ENCODE results near the gene OR2W3.
A peak's percentile ranks its signal among the peaks of the same experiment; 100 is the strongest.
"Not testable (repeated sequence)": the region's sequence is repeated elsewhere in the genome, so short reads cannot be mapped to it uniquely, and the experiment has no call there.

OR2W3 gene

DNA sequence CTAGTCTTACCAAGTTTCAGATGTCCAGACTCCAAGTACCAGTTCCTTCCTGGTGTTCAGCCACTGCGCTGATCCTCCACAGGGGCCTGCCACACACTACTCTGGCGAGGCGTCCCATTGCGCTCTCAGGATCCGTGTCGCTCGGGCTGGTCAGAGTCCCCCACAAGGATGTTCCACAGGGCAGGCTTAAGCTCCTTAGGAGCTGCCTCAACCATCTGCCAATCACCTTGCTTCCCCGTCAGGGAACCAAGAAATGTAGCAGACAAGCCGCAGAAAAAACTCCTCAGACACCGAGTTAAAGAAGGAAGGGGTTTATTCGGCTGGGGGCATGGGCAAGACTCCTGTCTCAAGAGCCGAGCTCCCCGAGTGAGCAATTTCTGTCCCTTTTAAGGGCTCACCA, 9.8 kb downstream of the OR2W3 start:
- Mint-ChIP-seq H3K9me3 (ENCODE audit: low read depth) (peaks cover 8% of the 10 kb centered on the region), H3K4me3 (no peak overlapping the region), H3K4me1 (ENCODE audit: low read depth) (peaks cover 15% of the 10 kb centered on the region), H3K36me3 (no peaks in the 10 kb centered on the region), H3K27me3 (no peaks in the 10 kb centered on the region), H3K27ac (no peak overlapping the region)

DNA sequence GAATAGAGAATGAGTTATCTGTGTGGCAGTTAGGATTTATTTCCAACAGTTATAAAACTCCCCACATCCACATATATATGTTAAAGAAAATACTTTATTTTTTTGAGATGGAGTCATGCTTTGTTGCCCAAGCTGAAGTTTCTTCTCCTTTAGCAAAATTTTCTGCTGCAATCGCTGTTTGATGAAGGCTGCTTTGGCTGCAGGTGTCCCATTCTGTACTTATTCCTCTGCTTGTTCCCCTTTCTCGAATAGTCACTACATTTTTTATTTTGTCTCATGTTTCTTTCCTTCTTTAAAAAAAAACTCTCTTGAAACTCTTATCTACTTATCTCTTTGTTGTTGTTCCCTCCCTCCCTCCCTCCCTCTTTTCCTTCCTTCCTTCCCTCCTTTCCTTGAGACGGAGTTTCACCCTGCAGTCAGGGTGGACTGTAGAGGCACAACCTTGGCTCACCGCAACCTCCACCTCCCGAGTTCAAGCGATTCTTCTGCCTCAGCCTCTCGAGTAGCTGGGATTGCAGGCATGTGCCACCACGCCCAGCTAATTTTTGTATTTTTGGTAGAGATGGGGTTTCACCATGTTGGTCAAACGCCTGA, 10.6 kb downstream of the OR2W3 start:
- H3K4me1 Mint-ChIP-seq (ENCODE audit: low read depth) = peaks cover 15% of the 10 kb centered on the region
- peak overlapping the region; percentile 82 for H3K4me3 Mint-ChIP-seq
- peaks cover 8% of the 10 kb centered on the region for H3K9me3 Mint-ChIP-seq (ENCODE audit: low read depth)
- H3K27ac Mint-ChIP-seq = peak overlapping the region; percentile 87
- H3K27me3 Mint-ChIP-seq = no peaks in the 10 kb centered on the region
- no peaks in the 10 kb centered on the region for H3K36me3 Mint-ChIP-seq

DNA sequence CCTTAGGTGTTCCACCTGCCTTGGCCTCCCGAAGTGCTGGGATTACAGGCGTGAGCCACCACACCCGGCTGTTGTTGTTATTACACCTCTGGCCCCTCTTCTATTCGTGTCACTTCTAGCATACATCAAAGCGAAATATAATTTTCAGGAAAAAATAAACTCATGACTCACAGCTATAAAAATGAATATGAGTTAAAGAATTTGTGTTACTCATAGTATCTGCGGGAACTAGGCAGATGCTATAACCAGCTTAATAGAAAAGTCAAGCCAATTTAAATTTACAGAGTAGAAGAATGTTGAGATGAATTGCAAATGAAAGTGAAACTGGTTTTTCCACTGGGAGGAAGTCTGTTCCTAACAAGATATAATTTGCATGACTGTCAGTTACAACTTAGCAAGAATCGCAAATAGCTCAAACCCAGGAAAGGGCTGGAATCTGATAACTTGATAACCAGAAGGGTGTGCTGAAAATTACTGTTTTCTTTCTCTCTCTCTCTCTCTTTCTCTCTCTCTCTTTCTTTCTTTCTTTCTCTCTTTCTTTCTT, 11.2 kb downstream of the OR2W3 start:
- H3K4me1 Mint-ChIP-seq (ENCODE audit: low read depth) = peaks cover 15% of the 10 kb centered on the region

DNA sequence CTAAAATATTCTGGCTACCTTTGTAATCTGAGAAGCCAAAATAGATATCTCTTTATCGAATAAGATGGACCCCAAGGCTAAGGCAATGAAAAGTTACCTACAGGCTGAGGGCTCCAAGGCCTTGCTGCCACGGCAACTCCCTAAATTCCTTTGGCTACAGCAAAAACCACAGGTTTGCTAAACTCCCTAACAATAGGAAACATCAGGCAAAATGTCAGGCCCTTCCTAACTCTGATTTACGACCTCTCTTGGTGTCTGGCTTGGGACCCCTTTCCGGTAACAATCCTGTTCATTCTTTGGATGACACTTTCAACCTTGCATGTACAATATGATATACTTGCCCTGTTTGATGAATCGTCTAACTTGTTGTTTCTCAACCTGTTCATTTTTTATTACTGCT, 13.4 kb downstream of the OR2W3 start:
- Mint-ChIP-seq H3K27me3 (no peaks in the 10 kb centered on the region), H3K27ac (no peak overlapping the region), H3K36me3 (no peaks in the 10 kb centered on the region), H3K4me1 (ENCODE audit: low read depth) (peaks cover 15% of the 10 kb centered on the region), H3K9me3 (ENCODE audit: low read depth) (peaks cover 6% of the 10 kb centered on the region), H3K4me3 (peak overlapping the region; percentile 1)

More for the DNA sequence above, 11.2 kb downstream of the OR2W3 start:
- Mint-ChIP-seq H3K9me3 (ENCODE audit: low read depth) (peaks cover 8% of the 10 kb centered on the region), H3K27me3 (no peaks in the 10 kb centered on the region), H3K4me3 (peak overlapping the region; percentile 82), H3K36me3 (no peaks in the 10 kb centered on the region), H3K27ac (peak overlapping the region; percentile 87)

DNA sequence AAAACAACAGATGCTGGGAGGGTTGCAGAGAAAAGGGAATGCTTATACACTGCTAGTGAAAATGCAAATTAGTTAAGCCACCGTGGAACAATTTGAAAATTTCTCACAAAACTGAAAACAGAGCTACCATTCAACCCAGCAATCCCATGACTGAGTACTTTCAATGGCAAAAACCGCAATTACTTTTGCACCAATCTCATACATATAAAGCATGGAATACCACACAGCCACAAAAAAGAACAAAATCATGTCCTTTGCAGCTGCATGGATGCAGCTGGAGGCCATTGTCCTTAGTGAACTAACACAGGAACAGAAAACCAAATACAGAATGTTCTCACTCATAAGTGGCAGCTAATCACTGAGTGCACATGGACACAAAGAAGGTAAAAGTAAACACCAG, 18.4 kb downstream of the OR2W3 start:
- Mint-ChIP-seq H3K4me3 (no peak overlapping the region), H3K9me3 (ENCODE audit: low read depth) (no peaks in the 10 kb centered on the region), H3K4me1 (ENCODE audit: low read depth) (no peaks in the 10 kb centered on the region), H3K36me3 (no peaks in the 10 kb centered on the region), H3K27me3 (peaks cover 2% of the 10 kb centered on the region), H3K27ac (no peak overlapping the region)

DNA sequence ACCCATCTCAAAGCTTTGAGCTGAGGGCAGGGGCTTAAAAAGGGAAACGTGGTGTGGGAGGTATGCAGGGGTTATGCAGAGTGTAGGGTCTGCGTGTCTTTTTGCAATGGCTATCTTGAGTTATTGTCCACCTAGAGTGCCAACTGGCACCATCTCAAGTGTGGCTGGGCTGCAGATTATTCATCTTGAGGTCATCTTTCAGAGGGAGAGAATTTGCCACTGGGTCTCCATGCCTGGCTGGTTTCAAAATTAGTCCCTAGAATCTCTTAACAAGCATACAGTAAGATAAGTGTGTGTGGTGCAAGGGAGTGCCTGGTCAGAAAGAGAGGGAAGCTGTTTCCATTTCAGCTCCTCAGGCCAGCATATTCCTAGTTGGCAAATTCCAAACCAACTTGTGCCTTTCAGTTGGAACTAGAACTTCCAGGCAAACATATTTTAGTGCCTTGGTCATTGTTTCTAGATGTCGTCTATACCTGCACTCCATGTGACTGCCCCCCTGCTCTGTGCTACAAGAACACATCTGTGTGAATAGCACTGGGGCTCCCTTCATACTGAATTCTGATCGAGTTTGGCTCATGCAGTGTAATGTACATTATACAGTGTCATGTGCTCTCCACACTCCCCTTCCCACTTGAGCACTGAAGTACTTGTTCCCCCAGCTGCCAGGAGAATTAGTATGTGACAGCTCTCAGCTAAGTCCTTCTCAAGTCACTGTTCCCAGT, 19.7 kb downstream of the OR2W3 start:
- H3K27me3 Mint-ChIP-seq = peaks cover 2% of the 10 kb centered on the region
- H3K4me3 Mint-ChIP-seq = no peak overlapping the region
- H3K36me3 Mint-ChIP-seq = no peaks in the 10 kb centered on the region
- no peaks in the 10 kb centered on the region for H3K9me3 Mint-ChIP-seq (ENCODE audit: low read depth)
- no peaks in the 10 kb centered on the region for H3K4me1 Mint-ChIP-seq (ENCODE audit: low read depth)
- H3K27ac Mint-ChIP-seq = no peak overlapping the region

DNA sequence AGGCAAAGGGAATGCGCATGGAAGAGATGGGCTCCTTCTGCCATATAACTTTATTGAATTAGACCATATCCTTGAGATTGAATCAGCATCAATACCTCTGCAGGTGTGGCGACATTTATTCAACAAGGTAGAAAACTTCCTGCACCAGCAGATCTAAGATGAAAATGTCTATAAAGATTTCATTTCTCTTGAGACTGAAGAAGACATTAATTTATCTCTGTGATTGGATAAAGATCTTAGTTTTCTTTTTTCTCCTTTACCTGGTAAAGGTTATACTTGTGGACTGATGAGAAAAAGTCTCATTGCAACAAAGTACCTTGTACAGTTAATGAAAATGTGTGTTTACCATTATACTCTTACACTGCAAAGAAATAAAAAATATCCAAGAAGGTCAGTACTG, 24.6 kb downstream of the OR2W3 start, which contains the start of gene OR2T8:
OR2T8 (plus strand) TSS at position 301 of the 400 bp plus-strand sequence. CDS start 766 bp downstream, outside the sequence.
- Mint-ChIP-seq H3K27me3 (peaks cover 2% of the 10 kb centered on the region), H3K27ac (no peak within 1 kb of the TSS), H3K36me3 (no peaks in the 10 kb centered on the region), H3K9me3 (ENCODE audit: low read depth) (no peaks in the 10 kb centered on the region), H3K4me1 (ENCODE audit: low read depth) (no peaks in the 10 kb centered on the region), H3K4me3 (no peak within 1 kb of the TSS)

DNA sequence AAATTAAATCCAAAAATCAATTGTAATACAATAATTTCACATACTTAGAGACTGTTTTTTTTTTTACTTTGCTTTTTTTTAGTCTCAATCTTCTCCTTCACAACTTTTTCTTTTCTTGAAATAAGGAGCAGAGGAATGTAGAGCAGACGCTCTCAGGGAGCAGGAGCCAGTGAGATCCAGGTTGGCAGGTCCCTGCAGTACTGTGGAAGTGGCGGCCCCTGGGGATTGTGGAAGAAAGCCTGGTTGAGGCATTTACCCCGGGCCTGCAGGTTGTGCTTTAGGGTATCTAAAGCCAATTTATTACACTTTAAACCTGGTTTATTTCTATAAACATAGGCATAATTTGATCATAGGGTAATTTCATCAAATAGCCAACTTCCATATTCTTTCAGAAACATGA, 28.6 kb downstream of the OR2W3 start:
- Mint-ChIP-seq H3K27ac (no peak overlapping the region), H3K36me3 (no peaks in the 10 kb centered on the region), H3K4me3 (no peak overlapping the region), H3K4me1 (ENCODE audit: low read depth) (no peaks in the 10 kb centered on the region), H3K9me3 (ENCODE audit: low read depth) (no peaks in the 10 kb centered on the region), H3K27me3 (no peaks in the 10 kb centered on the region)

DNA sequence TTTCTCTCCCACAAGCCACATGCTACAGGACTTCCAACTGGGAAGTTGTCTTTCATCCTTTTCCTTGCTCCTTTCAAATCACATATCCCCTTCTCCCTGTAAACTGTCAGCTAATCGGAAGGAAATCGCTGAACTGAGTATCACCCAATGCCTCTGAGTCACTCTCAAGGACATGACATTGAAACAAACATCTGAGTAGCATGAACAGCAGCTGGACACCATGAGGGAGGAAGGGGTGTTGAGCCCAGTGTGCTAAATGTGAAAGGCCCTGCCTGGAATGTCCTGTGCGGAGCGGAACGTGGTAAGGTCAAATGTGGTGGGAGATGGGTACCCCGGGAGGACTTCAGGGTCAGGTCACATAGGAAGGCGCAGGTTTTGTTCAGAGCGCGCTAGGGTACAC, 29.5 kb downstream of the OR2W3 start, which contains the start of gene OR2AJ1:
OR2AJ1 (plus strand) TSS at position 22 of the 400 bp plus-strand sequence. CDS start 8,880 bp downstream, outside the sequence.
- Mint-ChIP-seq H3K27ac (no peak within 1 kb of the TSS), H3K9me3 (ENCODE audit: low read depth) (no peaks in the 10 kb centered on the region), H3K4me3 (no peak within 1 kb of the TSS), H3K27me3 (no peaks in the 10 kb centered on the region), H3K4me1 (ENCODE audit: low read depth) (no peaks in the 10 kb centered on the region), H3K36me3 (no peaks in the 10 kb centered on the region)

DNA sequence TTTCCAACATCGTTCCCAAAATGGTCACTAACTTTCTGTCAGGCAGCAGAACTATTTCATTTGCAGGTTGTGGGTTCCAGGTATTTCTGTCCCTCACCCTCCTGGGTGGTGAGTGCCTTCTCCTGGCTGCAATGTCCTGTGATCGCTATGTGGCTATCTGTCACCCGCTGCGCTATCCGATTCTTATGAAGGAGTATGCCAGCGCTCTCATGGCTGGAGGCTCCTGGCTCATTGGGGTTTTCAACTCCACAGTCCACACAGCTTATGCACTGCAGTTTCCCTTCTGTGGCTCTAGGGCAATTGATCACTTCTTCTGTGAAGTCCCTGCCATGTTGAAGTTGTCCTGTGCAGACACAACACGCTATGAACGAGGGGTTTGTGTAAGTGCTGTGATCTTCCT, 38.6 kb downstream of the OR2W3 start:
- H3K27me3 Mint-ChIP-seq = peaks cover 3% of the 10 kb centered on the region

DNA sequence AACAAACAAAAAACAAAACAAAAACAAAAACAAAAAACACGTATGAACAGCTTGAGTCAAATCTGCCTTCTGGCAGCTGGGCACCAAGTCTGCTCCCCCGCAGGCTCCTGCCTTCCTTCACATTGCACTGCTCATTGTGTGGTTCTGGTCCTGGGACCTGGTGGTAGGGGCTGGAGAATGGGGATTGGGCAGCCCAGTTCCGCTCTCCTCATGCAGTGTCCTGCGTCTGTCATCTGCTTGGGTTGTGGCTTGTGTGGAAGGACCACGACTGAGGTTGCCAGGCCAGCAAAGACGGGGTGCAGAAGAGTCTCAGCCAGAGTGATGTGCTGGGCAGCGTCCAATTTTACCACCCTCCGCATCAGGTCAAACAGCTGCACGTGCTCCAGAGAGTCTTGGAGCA, 40.4 kb downstream of the OR2W3 start:
- H3K36me3 Mint-ChIP-seq = no peaks in the 10 kb centered on the region
- no peak overlapping the region for H3K4me3 Mint-ChIP-seq
- no peaks in the 10 kb centered on the region for H3K4me1 Mint-ChIP-seq (ENCODE audit: low read depth)
- H3K27ac Mint-ChIP-seq = no peak overlapping the region
- H3K9me3 Mint-ChIP-seq (ENCODE audit: low read depth) = no peaks in the 10 kb centered on the region
- H3K27me3 Mint-ChIP-seq = peaks cover 3% of the 10 kb centered on the region

More for the DNA sequence above, 38.6 kb downstream of the OR2W3 start:
- no peak overlapping the region for H3K4me3 Mint-ChIP-seq
- H3K27ac Mint-ChIP-seq = no peak overlapping the region
- no peaks in the 10 kb centered on the region for H3K9me3 Mint-ChIP-seq (ENCODE audit: low read depth)
- H3K4me1 Mint-ChIP-seq (ENCODE audit: low read depth) = no peaks in the 10 kb centered on the region
- no peaks in the 10 kb centered on the region for H3K36me3 Mint-ChIP-seq

DNA sequence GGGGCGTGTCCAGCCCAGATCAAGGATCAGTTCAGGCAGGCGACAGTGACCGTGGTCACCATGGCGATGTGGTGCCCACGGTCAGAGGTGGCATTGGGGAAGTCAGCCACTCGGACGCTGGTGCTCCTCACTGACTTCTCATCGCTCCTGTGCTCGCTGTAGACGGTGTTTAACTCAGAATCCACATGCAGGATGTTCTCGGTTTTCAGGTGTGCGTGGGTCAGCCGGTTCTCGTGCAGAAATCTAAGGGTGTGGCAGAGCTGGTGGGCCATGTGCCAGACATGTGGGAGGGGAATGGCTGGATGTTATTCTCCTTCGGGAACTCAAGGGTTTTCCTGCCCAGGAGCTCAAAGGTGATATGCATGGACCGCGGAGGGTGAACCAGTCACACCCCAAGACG, 41.0 kb downstream of the OR2W3 start:
- H3K27me3 Mint-ChIP-seq = peaks cover under 1% of the 10 kb centered on the region
- no peak overlapping the region for H3K27ac Mint-ChIP-seq
- H3K9me3 Mint-ChIP-seq (ENCODE audit: low read depth) = no peaks in the 10 kb centered on the region
- no peaks in the 10 kb centered on the region for H3K4me1 Mint-ChIP-seq (ENCODE audit: low read depth)
- H3K36me3 Mint-ChIP-seq = no peaks in the 10 kb centered on the region
- H3K4me3 Mint-ChIP-seq = no peak overlapping the region

DNA sequence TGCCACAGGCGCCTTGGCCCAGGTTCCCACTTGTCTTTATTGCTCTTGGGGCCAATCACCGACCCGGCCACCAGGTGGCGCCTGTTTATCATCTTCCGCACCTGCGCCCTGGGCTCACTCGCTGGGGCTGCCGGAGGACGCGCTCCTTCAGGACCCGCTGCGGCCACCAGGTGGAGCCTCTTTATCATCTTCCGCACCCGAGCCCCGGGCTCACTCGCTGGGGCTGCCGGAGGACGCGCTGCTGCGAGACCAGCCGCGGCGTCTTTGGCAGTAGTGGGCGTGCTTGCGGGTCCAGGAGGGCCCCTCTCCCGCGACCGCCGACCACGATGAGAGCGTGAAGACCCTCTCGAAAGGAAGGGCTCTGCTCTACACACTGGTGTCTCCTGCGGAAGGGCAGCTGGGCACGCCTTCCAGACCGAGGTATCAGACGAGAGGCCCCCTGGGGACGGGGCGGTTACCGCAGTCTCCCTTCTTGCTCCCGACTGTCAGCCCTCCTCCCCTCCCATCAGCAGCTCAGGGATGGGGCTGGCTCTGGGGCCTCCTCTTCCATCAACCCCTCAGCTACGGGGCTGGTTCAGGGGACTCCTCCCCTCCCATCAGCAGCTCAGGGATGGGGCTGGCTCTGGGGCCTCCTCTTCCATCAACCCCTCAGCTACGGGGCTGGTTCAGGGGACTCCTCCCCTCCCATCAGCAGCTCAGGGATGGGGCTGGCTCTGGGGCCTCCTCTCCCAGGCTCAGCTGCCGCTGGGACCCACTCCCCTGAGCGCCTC, 41.8 kb downstream of the OR2W3 start:
- H3K4me1 Mint-ChIP-seq (ENCODE audit: low read depth); H3K36me3 Mint-ChIP-seq; H3K27me3 Mint-ChIP-seq; H3K27ac Mint-ChIP-seq; H3K9me3 Mint-ChIP-seq (ENCODE audit: low read depth): not testable (repeated sequence)
- peak overlapping the region; percentile 81 for H3K4me3 Mint-ChIP-seq

DNA sequence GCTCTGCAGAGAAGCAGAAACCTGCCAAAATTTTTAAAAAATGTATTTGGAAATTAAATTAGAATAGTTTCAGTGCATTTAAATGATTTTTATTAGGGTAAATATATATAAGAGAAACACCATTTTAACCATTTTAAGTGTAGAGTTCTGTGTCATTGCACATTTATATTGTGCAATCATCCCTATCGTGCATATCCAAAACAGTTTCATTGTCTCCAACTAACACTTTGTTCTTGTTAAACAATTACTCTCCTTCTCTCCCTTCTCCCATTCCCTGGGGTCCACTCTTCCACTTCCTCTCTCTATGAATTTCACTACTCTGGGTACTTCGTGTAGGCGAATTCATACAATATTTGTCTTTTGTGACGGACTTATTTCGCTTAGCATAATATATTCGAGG, 47.2 kb downstream of the OR2W3 start:
- peaks cover 5% of the 10 kb centered on the region for H3K27me3 Mint-ChIP-seq
- H3K27ac Mint-ChIP-seq = no peak overlapping the region
- no peak overlapping the region for H3K4me3 Mint-ChIP-seq
- no peaks in the 10 kb centered on the region for H3K4me1 Mint-ChIP-seq (ENCODE audit: low read depth)
- no peaks in the 10 kb centered on the region for H3K36me3 Mint-ChIP-seq
- no peaks in the 10 kb centered on the region for H3K9me3 Mint-ChIP-seq (ENCODE audit: low read depth)
